H9 (cell line): ENCODE measurements around the gene TREML1. TPM values are rescaled to one million over a fixed set of nuclear protein-coding genes. Genes with fewer than 3 reads are reported as not detected.

ENCODE experiments used
- DNase-seq: peaks from one replicate; pipeline ENCODE4 v3.0.0-alpha.2; 2017
- H2AFZ ChIP-seq: one replicate; pipeline ENCODE4 v1.6.1; 2013; ENCODE audit warnings: mild to moderate bottlenecking, low read length, control low read depth, moderate library complexity
- H2AK5ac ChIP-seq: 2 replicates; pipeline ENCODE4 v1.6.1; 2013; ENCODE audit warnings: low read length, control low read depth, mixed read lengths; ENCODE audit not compliant: insufficient read length
- H2BK120ac ChIP-seq: one replicate; pipeline ENCODE4 v1.6.1; 2013; ENCODE audit warnings: low read depth, mild to moderate bottlenecking, low read length, control low read depth, inconsistent platforms; ENCODE audit not compliant: poor library complexity, severe bottlenecking
- H2BK12ac ChIP-seq: 2 replicates; pipeline ENCODE4 v1.6.1; 2013; ENCODE audit warnings: low read length, control low read depth, mixed read lengths, low read depth; ENCODE audit not compliant: insufficient read length
- H2BK15ac ChIP-seq: 2 replicates; pipeline ENCODE4 v1.6.1; 2013; ENCODE audit warnings: low read depth, low read length, control low read depth
- H2BK20ac ChIP-seq: one replicate; pipeline ENCODE4 v1.6.1; 2013; ENCODE audit warnings: low read depth, mild to moderate bottlenecking, low read length, control low read depth, inconsistent platforms; ENCODE audit not compliant: poor library complexity, severe bottlenecking
- H2BK5ac ChIP-seq: 2 replicates; pipeline ENCODE4 v1.6.1; 2013; ENCODE audit warnings: low read length, control low read depth, mixed read lengths; ENCODE audit not compliant: insufficient read length
- H3K14ac ChIP-seq: 2 replicates; pipeline ENCODE4 v1.6.1; 2013; ENCODE audit warnings: low read length, control low read depth; ENCODE audit not compliant: insufficient read depth
- H3K18ac ChIP-seq: 2 replicates; pipeline ENCODE4 v1.6.1; 2013; ENCODE audit warnings: low read depth, mild to moderate bottlenecking, mixed read lengths, low read length, control low read depth; ENCODE audit not compliant: insufficient read length
- H3K23ac ChIP-seq: 2 replicates; pipeline ENCODE4 v1.6.1; 2013; ENCODE audit warnings: low read length, control low read depth, mixed read lengths, low read depth; ENCODE audit not compliant: insufficient read length
- H3K23me2 ChIP-seq: 2 replicates; pipeline ENCODE4 v1.6.1; 2013; ENCODE audit warnings: low read depth, mild to moderate bottlenecking, mixed read lengths, low read length, control low read depth; ENCODE audit not compliant: insufficient read length, poor library complexity, severe bottlenecking
- H3K27ac ChIP-seq: 2 replicates; pipeline ENCODE4 v1.5.1; 2013; ENCODE audit warnings: low read length, control low read depth, mixed read lengths, low read depth; ENCODE audit not compliant: insufficient read length
- H3K27me3 ChIP-seq: 2 replicates; pipeline ENCODE4 v1.6.1; 2013; ENCODE audit warnings: low read length, control low read depth, inconsistent platforms; ENCODE audit not compliant: insufficient read depth
- H3K4ac ChIP-seq: 2 replicates; pipeline ENCODE4 v1.6.1; 2013; ENCODE audit warnings: low read depth, mild to moderate bottlenecking, control low read depth, inconsistent platforms, low read length, moderate library complexity
- H3K4me1 ChIP-seq: 2 replicates; pipeline ENCODE4 v1.6.1; 2013; ENCODE audit warnings: low read length, control low read depth, inconsistent platforms; ENCODE audit not compliant: insufficient read depth
- H3K4me2 ChIP-seq: 2 replicates; pipeline ENCODE4 v1.6.1; 2013; ENCODE audit warnings: low read length, control low read depth, mixed read lengths; ENCODE audit not compliant: insufficient read length, insufficient read depth
- H3K56ac ChIP-seq: 2 replicates; pipeline ENCODE4 v1.6.1; 2013; ENCODE audit warnings: low read depth, mild to moderate bottlenecking, mixed read lengths, low read length, control low read depth; ENCODE audit not compliant: insufficient read length
- H3K79me1 ChIP-seq: 2 replicates; pipeline ENCODE4 v1.6.1; 2013; ENCODE audit warnings: low read depth, mild to moderate bottlenecking, moderate library complexity, low read length, control low read depth, inconsistent platforms; ENCODE audit not compliant: insufficient read depth, poor library complexity, severe bottlenecking
- H3K79me2 ChIP-seq: 2 replicates; pipeline ENCODE4 v1.6.1; 2013; ENCODE audit warnings: low read length, control low read depth, inconsistent platforms; ENCODE audit not compliant: insufficient read depth
- H3K9ac ChIP-seq: 2 replicates; pipeline ENCODE4 v1.6.1; 2013; ENCODE audit warnings: low read length, control low read depth, mixed read lengths; ENCODE audit not compliant: insufficient read length; ENCODE audit errors: extremely low read depth
- H3K9me3 ChIP-seq: one replicate; pipeline ENCODE4 v1.6.1; 2013; ENCODE audit warnings: low read depth, low read length, inconsistent platforms; ENCODE audit not compliant: control insufficient read depth
- H3T11ph ChIP-seq: one replicate; pipeline ENCODE4 v1.6.1; 2013; ENCODE audit warnings: mild to moderate bottlenecking, low read length, control low read depth, inconsistent platforms
- H4K20me1 ChIP-seq: one replicate; pipeline ENCODE4 v1.6.1; 2013; ENCODE audit not compliant: control insufficient read depth, insufficient read length, insufficient read depth
- H4K5ac ChIP-seq: 2 replicates; pipeline ENCODE4 v1.6.1; 2013; ENCODE audit warnings: low read depth, mild to moderate bottlenecking, mixed read lengths, low read length, control low read depth; ENCODE audit not compliant: insufficient read length
- H4K8ac ChIP-seq: replicated peaks from 2 replicates; pipeline ENCODE4 v1.6.1; 2013; ENCODE audit warnings: low read length, control low read depth, mixed read lengths, low read depth; ENCODE audit not compliant: insufficient read length
- H4K91ac ChIP-seq: 2 replicates; pipeline ENCODE4 v1.6.1; 2013; ENCODE audit warnings: low read depth, mild to moderate bottlenecking, moderate library complexity, mixed read lengths, low read length, control low read depth; ENCODE audit not compliant: insufficient read length
- H3K27ac Mint-ChIP-seq, 3 experiments: 2 replicates in 2 of 3; 3 replicates in 1 of 3; pipeline ENCODE4 v1.8.0; 2020 to 2021; ENCODE audit warnings: mixed read lengths in 3 of 3, mild to moderate bottlenecking in 1 of 3, moderate library complexity in 1 of 3
- H3K27me3 Mint-ChIP-seq: 2 replicates; pipeline ENCODE4 v1.8.0; 2021; ENCODE audit warnings: low read depth, mild to moderate bottlenecking, moderate library complexity, mixed read lengths
- H3K36me3 Mint-ChIP-seq, 3 experiments: 2 replicates in 2 of 3; 3 replicates in 1 of 3; pipeline ENCODE4 v1.8.0; 2020 to 2021; ENCODE audit warnings: low read depth in 3 of 3, mixed read lengths in 3 of 3; ENCODE audit not compliant: insufficient read depth in 1 of 3
- H3K4me1 Mint-ChIP-seq, 2 experiments: 2 replicates each; pipeline ENCODE4 v1.8.0; 2020; ENCODE audit warnings: mixed read lengths in 2 of 2
- H3K4me3 Mint-ChIP-seq, 2 experiments: 2 replicates in 1 of 2; 3 replicates in 1 of 2; pipeline ENCODE4 v1.8.0; 2020 to 2021; ENCODE audit warnings: mild to moderate bottlenecking in 2 of 2, mixed read lengths in 2 of 2, moderate library complexity in 1 of 2
- H3K9me3 Mint-ChIP-seq, 2 experiments: 2 replicates in 1 of 2; 3 replicates in 1 of 2; pipeline ENCODE4 v1.8.0; 2020; ENCODE audit warnings: mild to moderate bottlenecking in 2 of 2, mixed read lengths in 2 of 2, moderate library complexity in 1 of 2
- WGBS: extraction: QIAGEN DNeasy Blood & Tissue Kit; methylation state at CpG from one replicate; pipeline ENCODE4 v1.1.7; 2013; ENCODE audit warnings: missing lambda C conversion rate, low lambda C conversion rate, mixed read lengths; ENCODE audit not compliant: insufficient read length; ENCODE audit errors: extremely low coverage; 5-methylcytosine and 5-hydroxymethylcytosine counted together
- total RNA-seq: library from RNA; stranded (reverse); gene quantifications from 2 replicates; pipeline ENCODE4 v1.2.1, GENCODE V29; 2021
- TF ChIP-seq, protein P1 (sequence below): fragments of 200-600 bp; sonication (generic); conservative IDR thresholded peaks from 3 replicates; pipeline ENCODE4 v1.8.0; 2021; ENCODE audit warnings: antibody characterized with exemption, mild to moderate bottlenecking

TREML1 gene
- total RNA-seq, 1 experiment from 2014 or later = not detected

DNA sequence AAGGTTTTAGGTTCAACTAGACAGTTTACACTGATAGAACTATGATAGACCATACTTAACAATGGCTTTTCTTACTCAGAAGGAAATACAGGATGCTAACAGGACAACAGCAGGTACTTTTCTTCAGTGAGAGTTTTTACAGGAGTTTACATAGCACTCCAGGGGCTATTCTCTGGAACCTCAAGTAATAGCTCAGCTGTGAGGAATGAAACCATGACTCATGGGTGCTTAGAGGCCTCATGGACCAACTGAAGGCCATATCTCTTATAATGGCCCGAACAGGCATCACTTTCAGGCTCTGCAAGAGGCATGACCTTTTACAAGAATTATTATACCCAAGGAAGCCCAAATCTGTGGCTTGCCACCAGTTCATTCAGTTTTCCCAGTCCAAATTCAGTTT lies 31.8 kb downstream of the TREML1 start:
- H3K9me3 ChIP-seq = no peaks in the 10 kb centered on the region
- WGBS = no CpG with 5 or more reads among the region's 1 CpG

More for the DNA sequence above, 31.8 kb downstream of the TREML1 start:
- H2BK15ac ChIP-seq = no peak overlapping the region
- no peak overlapping the region for H2BK12ac ChIP-seq
- no peak overlapping the region for H3K14ac ChIP-seq
- no peak overlapping the region for H2BK20ac ChIP-seq
- H4K20me1 ChIP-seq = no peaks in the 10 kb centered on the region
- no peak overlapping the region for H2BK5ac ChIP-seq
- H2AK5ac ChIP-seq = no peak overlapping the region
- no peaks in the 10 kb centered on the region for H3K9me3 Mint-ChIP-seq
- no peaks in the 10 kb centered on the region for H3K23me2 ChIP-seq
- no peak overlapping the region for H3K18ac ChIP-seq
- no peak overlapping the region for H4K5ac ChIP-seq
- H4K91ac ChIP-seq = no peak overlapping the region
- H3K4me2 ChIP-seq = no peak overlapping the region
- peaks cover 0 to 11% (median 5%) of the 10 kb centered on the region in 3 experiments; a peak in 5 of 7 replicates for H3K36me3 Mint-ChIP-seq
- no peak overlapping the region for H2AFZ ChIP-seq
- H3K4me3 Mint-ChIP-seq = no peak overlapping the region
- H4K8ac ChIP-seq = no peak overlapping the region
- no peak overlapping the region for H2BK120ac ChIP-seq
- no peak overlapping the region for H3K4ac ChIP-seq
- H3K56ac ChIP-seq = no peak overlapping the region
- DNase-seq = no peak
- no peaks in the 10 kb centered on the region for H3K27me3 ChIP-seq
- TF ChIP-seq, protein P1, sequence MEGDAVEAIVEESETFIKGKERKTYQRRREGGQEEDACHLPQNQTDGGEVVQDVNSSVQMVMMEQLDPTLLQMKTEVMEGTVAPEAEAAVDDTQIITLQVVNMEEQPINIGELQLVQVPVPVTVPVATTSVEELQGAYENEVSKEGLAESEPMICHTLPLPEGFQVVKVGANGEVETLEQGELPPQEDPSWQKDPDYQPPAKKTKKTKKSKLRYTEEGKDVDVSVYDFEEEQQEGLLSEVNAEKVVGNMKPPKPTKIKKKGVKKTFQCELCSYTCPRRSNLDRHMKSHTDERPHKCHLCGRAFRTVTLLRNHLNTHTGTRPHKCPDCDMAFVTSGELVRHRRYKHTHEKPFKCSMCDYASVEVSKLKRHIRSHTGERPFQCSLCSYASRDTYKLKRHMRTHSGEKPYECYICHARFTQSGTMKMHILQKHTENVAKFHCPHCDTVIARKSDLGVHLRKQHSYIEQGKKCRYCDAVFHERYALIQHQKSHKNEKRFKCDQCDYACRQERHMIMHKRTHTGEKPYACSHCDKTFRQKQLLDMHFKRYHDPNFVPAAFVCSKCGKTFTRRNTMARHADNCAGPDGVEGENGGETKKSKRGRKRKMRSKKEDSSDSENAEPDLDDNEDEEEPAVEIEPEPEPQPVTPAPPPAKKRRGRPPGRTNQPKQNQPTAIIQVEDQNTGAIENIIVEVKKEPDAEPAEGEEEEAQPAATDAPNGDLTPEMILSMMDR = no peak
- H3K79me2 ChIP-seq = no peaks in the 10 kb centered on the region
- no peak overlapping the region for H3K9ac ChIP-seq
- H3T11ph ChIP-seq = no peak overlapping the region
- H3K79me1 ChIP-seq = no peaks in the 10 kb centered on the region
- H3K27me3 Mint-ChIP-seq = no peaks in the 10 kb centered on the region
- no peaks in the 10 kb centered on the region for H3K4me1 Mint-ChIP-seq
- no peaks in the 10 kb centered on the region for H3K4me1 ChIP-seq
- no peak overlapping the region for H3K27ac ChIP-seq
- no peak overlapping the region for H3K23ac ChIP-seq
- H3K27ac Mint-ChIP-seq = no peak overlapping the region
